ENCODE results near the gene EVC2. TPM values are rescaled to one million over a fixed set of nuclear protein-coding genes. Genes with fewer than 3 reads are reported as not detected.

Gene EVC2
- total RNA-seq, 3 donors from 2014 or later, result 16.0 to 19.5 (median 17.7) TPM

GRCh38 chr4:5705647-5706320 is 2.6 kb downstream of the EVC2 start:
- TF ChIP-seq, protein P1, sequence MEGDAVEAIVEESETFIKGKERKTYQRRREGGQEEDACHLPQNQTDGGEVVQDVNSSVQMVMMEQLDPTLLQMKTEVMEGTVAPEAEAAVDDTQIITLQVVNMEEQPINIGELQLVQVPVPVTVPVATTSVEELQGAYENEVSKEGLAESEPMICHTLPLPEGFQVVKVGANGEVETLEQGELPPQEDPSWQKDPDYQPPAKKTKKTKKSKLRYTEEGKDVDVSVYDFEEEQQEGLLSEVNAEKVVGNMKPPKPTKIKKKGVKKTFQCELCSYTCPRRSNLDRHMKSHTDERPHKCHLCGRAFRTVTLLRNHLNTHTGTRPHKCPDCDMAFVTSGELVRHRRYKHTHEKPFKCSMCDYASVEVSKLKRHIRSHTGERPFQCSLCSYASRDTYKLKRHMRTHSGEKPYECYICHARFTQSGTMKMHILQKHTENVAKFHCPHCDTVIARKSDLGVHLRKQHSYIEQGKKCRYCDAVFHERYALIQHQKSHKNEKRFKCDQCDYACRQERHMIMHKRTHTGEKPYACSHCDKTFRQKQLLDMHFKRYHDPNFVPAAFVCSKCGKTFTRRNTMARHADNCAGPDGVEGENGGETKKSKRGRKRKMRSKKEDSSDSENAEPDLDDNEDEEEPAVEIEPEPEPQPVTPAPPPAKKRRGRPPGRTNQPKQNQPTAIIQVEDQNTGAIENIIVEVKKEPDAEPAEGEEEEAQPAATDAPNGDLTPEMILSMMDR (IDR thresholded peaks at IDR 0.05), result no peak
- TF ChIP-seq POLR2AphosphoS5 (IDR thresholded peaks at IDR 0.05) (no peak), POLR2A (IDR thresholded peaks at IDR 0.05) (no peak)
- no peak overlapping the region for H3K27ac ChIP-seq
- H3K4me3 ChIP-seq, result no peak overlapping the region
- intact Hi-C loops (cut with DNase I; ENCODE audit: low total_unique reads), result no loop called here
- H3K9me3 ChIP-seq, result no peaks in the 10 kb centered on the region
- no peak for DNase-seq (ENCODE audit: low spot score in 2 of 2)
- no peaks in the 10 kb centered on the region for H3K27me3 ChIP-seq
- H3K36me3 ChIP-seq, result no peaks in the 10 kb centered on the region
- H3K4me1 ChIP-seq, result peaks cover 6 to 8% of the 10 kb centered on the region in 2 donors

GRCh38 chr4:5704276-5704675 is 4.1 kb downstream of the EVC2 start:
- TF ChIP-seq POLR2A (IDR thresholded peaks at IDR 0.05), result no peak
- TF ChIP-seq, protein P1 (IDR thresholded peaks at IDR 0.05), result no peak
- no peak for TF ChIP-seq POLR2AphosphoS5 (IDR thresholded peaks at IDR 0.05)
- H3K27me3 ChIP-seq, result no peaks in the 10 kb centered on the region
- intact Hi-C loops (cut with DNase I; ENCODE audit: low total_unique reads), result no loop called here
- H3K36me3 ChIP-seq, result no peaks in the 10 kb centered on the region
- no peak overlapping the region for H3K27ac ChIP-seq
- peaks cover 0 to 6% of the 10 kb centered on the region in 2 donors for H3K4me1 ChIP-seq
- DNase-seq (ENCODE audit: low spot score in 2 of 2), result no peak
- H3K4me3 ChIP-seq, result no peak overlapping the region
- H3K9me3 ChIP-seq, result no peaks in the 10 kb centered on the region

GRCh38 chr4:5703831-5704230 is 4.5 kb downstream of the EVC2 start:
- DNase-seq (ENCODE audit: low spot score in 2 of 2), result no peak
- intact Hi-C loops (cut with DNase I; ENCODE audit: low total_unique reads), result no loop called here
- TF ChIP-seq POLR2AphosphoS5 (IDR thresholded peaks at IDR 0.05) (no peak), POLR2A (IDR thresholded peaks at IDR 0.05) (no peak)
- TF ChIP-seq, protein P1 (IDR thresholded peaks at IDR 0.05), result no peak
- Histone ChIP-seq H3K4me1 (peaks cover 0 to 6% of the 10 kb centered on the region in 2 donors), H3K27ac (no peak overlapping the region), H3K4me3 (no peak overlapping the region), H3K9me3 (no peaks in the 10 kb centered on the region), H3K27me3 (no peaks in the 10 kb centered on the region), H3K36me3 (no peaks in the 10 kb centered on the region)

- peaks cover 0 to 2% of the 10 kb centered on the region in 2 donors for H3K4me1 ChIP-seq
- intact Hi-C loops (cut with DNase I; ENCODE audit: low total_unique reads), result no loop called here
- H3K27ac ChIP-seq, result no peak overlapping the region
- no peak for DNase-seq (ENCODE audit: low spot score in 2 of 2)
- no peaks in the 10 kb centered on the region for H3K36me3 ChIP-seq
- H3K4me3 ChIP-seq, result no peak overlapping the region
- H3K9me3 ChIP-seq, result no peaks in the 10 kb centered on the region
- TF ChIP-seq, protein P1 (IDR thresholded peaks at IDR 0.05), result no peak
- no peak for TF ChIP-seq POLR2A (IDR thresholded peaks at IDR 0.05)
- TF ChIP-seq POLR2AphosphoS5 (IDR thresholded peaks at IDR 0.05), result no peak
- no peaks in the 10 kb centered on the region for H3K27me3 ChIP-seq
These were observed 6.4 kb downstream of the EVC2 start for GRCh38 chr4:5701971-5702370.

DNA sequence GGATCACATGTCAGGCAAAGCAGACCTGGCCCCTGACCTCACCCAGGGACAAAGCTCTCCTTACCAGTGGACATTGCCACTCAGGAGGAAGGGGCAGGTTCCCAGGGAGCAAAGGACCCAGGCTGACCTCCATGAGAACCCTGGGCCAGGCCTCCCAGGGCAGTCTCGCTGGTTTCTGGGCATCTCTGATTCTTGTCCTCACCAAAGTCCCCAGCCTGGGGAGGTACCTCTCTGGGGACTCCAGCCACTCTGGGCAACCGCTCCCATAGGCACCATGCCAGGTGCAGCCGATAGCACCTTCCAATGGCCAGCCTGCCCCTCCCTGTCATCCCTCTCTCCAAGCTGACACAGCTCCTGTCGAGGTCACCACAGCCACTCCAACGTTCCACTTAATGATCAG is 7.9 kb downstream of the EVC2 start:
- intact Hi-C loops (cut with DNase I; ENCODE audit: low total_unique reads), result no loop called here

More for the DNA sequence above, 7.9 kb downstream of the EVC2 start:
- H3K27ac ChIP-seq, result no peak overlapping the region
- H3K9me3 ChIP-seq, result no peaks in the 10 kb centered on the region
- H3K36me3 ChIP-seq, result peaks cover 3% of the 10 kb centered on the region
- no peaks in the 10 kb centered on the region for H3K27me3 ChIP-seq
- TF ChIP-seq POLR2AphosphoS5 (IDR thresholded peaks at IDR 0.05) (no peak), POLR2A (IDR thresholded peaks at IDR 0.05) (no peak)
- TF ChIP-seq, protein P1 (IDR thresholded peaks at IDR 0.05), result no peak
- no peak overlapping the region for H3K4me3 ChIP-seq
- no peak for DNase-seq (ENCODE audit: low spot score in 2 of 2)
- no peaks in the 10 kb centered on the region for H3K4me1 ChIP-seq
